CD4-positive, alpha-beta T cell treated with Interleukin-1 beta for 1 hour (primary cell): Measurements from ENCODE around the gene SPATS2L.
"Not testable (repeated sequence)": the region's sequence is repeated elsewhere in the genome, so short reads cannot be mapped to it uniquely, and the experiment has no call there.

Source experiments
- DNase-seq, 2 donors: peaks; one replicate each; pipeline ENCODE4 v3.0.0-alpha.2; 2020 to 2022

Gene SPATS2L

DNA sequence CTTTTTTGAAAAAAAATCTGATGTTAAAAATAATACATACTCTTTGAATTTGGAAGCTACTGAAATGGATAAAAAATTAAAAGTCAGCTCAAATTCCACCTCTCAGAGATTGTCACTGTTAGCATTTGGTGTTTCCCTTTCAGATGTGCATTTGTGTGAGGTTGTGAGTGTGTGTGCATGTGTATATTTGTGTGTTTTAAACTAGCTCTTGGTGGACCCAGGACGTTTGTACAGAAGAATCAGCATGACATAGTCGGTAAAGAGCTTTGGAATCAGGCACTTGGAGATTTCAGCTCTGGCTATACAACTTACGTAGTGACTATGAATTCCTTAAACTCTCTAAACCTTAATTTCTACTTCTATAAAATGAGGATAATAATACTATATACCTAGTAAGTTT is 14.5 kb downstream of the SPATS2L start:
- DNase-seq: no peak

- DNase-seq: no peak
Measured at GRCh38 chr2:200321780-200322534, 15.5 kb downstream of the SPATS2L start.

DNA sequence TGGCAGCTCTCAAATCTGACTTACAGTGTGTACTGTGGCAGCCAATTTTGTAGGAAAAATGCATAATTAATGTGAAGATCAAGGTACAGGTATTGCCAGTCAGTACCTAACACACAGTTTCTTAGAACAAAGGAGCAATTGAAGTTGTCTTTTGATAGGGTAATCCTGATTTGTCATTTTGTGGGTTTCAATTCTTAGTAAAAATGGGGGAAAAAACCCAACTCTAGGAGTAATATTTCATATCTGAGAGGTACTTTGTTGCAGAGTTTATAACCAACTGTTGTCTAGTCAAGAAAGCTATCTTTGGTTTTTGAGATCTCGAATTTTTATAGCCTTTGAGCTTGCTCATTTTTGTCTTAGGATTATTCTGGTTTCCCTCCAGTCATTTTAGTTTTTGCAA is 16.1 kb downstream of the SPATS2L start:
- no peak for DNase-seq

GRCh38 chr2:200324362-200324761 is 17.9 kb downstream of the SPATS2L start:
- no peak for DNase-seq

GRCh38 chr2:200329384-200329783 is 22.9 kb downstream of the SPATS2L start:
- no peak for DNase-seq

DNA sequence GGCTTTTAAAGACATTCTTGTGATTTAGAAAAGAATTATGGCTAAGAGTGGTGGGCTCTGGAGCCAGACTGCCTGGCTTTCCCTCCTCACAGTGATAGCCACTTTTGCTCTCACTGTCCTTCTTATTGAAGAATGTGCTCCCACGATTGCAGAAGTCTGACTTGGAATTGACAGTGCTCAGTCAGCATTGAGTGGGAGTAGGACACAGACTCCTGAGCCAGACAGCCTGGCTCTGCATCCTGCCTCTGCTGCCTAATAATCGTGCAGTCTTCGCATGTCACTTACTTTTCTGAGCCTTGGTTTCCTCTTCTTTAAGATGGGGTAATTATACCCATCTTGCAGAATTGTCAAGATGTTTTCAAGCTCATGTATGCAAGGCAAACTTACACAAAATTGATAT is 23.3 kb downstream of the SPATS2L start:
- DNase-seq: no peak

DNA sequence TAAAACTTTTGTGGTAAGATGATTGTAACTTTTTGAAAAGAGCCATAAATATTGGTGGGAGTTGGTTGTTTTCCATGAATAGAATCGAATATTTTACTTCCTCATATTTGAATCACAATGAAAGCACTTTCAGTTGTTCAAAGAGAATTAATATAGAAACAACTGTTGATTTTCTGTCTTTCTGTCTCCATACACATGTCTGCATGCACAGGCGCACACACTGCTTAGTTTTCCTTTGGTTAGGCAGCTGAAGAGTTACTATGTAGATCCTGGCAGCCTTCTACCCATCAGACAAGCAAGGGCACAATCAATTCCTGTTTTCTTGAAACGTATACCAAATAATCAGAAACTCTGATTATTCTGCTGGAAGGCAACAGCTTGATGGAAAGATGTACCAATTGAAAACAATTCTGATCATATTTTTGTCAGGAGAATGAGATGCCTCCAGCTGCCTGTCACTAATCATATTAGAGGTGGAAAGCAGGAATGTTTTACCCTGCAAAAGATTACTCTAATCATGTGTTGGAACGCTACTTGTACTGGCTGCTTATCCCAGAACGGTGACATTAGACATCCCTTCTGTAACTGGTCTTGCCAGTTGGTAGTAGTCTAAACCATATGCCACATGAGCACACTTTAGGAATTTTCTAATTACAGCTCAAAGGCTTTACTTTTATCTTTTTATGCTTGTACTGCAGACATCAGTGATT is 24.0 kb downstream of the SPATS2L start:
- DNase-seq: no peak

GRCh38 chr2:200331061-200331400 is 24.5 kb downstream of the SPATS2L start:
- no peak for DNase-seq

DNA sequence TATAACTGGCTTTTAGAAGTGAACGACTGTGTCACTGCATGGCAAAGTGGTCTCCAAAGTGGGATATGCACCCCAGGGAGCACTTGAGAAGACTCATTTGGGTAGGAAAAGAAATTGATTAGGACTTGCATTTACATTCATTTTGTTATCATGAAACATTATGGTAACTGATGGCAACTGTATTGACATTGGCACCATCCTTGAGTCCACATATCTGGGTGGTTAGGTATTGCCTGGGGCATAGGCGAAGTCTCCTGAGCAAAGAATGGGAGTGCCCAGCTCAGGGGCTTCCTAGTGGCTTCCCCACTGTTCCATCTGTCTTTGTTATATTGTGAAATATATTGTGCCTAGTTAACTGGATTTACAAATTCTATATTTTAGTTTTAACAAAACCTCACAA is 29.2 kb downstream of the SPATS2L start:
- DNase-seq: no peak

- DNase-seq: no peak
Measured at GRCh38 chr2:200336980-200337615, 30.6 kb downstream of the SPATS2L start.

DNA sequence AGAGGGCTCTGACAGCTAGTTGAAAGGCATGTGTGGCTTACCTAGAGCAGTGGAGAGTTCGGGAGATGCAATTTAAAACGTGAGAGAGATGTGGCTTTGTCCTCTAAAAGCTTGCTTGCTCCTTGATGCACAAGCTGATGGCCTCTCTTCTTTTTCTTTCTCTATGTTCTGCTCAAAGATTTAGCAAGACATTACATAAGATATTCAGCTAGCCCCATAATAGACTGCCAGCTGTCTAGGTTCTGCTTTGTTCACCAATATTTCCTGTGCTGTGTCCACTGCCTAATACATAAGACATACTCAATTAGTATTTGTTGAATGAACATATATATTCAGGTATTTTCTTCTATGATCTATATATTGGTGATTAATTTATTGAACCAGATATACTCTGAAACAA is 31.1 kb downstream of the SPATS2L start:
- no peak for DNase-seq

DNA sequence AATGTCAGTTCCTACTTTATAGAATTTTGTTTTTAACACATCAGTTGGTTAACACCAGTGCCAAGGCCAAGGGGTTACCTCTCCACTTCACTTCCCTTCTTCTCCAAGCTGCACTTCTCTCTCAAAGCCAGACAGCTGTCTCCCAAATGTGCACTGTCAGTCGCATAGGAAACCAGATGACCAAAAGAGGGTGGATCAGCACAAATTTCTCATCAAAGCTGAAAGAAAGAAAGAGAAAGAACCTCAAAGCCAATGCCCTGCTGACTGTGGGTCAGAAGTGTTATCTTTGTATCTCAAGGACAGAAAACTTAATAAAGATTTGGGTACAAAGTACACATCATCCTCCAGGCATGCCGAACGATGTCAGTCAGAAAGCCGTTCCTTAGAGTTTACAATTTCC is 32.2 kb downstream of the SPATS2L start:
- DNase-seq: no peak

DNA sequence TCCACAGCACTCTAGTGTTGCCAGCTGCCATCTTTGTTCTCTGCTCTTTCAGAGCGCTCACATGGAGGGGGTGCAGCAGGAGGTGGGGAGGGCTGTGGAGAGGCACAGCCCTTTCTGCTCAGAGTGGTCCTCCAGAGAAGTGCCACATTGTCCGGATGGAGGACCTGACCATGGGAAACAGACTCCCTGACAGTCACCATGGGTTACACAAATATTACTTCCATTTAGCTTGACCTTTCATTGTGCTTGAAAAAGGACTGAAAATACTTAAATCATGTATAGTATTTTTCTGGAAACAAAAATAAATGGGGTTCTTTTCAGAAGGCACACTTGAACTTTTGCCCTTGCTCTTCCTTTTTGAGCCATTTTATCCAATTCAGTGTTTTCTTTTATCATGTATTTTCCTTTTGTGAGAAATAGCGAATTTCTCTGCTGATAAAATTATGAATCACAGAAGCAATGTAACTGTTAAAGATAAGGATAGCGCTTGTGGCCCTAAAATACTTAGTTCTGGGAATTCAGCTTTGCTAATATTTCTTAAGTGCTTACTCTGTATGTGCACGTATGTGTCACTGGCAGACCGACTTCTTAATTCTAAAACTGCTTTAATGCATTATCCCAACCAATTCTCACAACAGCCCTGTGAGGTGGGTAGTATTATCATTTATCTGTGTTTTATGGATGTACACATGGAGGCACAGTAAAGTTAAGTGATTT is 34.2 kb downstream of the SPATS2L start:
- no peak for DNase-seq

- no peak for DNase-seq
Measured at GRCh38 chr2:200341376-200341775, 34.9 kb downstream of the SPATS2L start.

GRCh38 chr2:200342235-200342634 is 35.7 kb downstream of the SPATS2L start:
- DNase-seq: no peak

DNA sequence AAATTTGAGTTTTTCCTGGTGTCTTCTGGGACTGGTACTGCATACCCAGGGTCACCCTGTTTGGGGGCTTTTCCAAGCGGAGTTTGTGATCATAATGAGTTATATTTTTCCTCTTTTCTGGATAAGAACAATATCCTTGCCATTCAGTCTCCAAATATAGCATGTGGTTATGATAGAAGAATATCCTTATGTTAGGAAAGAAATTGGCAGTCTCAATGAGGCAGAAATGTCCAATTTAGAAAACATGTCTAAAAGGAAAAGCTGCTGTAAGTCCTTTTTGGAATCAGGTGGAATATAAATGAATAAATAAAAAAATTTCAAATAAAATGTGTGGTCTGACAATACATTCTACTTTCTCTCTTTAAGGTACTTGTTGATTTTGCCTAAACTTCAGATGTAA is 36.2 kb downstream of the SPATS2L start:
- no peak for DNase-seq

GRCh38 chr2:200344202-200344601 is 37.7 kb downstream of the SPATS2L start:
- not testable (repeated sequence) for DNase-seq

- no peak for DNase-seq
Measured at GRCh38 chr2:200345975-200346374, 39.5 kb downstream of the SPATS2L start.

DNA sequence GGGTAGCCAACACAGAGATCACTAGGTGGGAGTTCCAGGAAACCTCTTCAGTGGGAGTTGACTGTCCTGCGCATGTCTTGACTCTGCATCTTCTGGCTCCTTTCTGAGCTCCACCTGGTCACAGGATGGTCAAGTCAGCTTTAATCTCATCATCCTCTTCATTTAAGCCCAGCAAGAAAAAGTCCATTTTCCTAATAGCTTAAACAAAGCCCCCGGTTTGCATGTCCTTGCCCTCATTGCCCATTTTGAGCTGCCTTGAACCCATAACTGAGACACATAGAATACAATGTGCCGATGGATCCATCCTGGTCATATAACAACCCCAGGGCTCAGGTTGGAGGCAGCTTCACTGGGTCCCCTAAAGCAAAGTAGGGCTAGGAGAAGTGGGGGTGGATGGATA is 40.8 kb downstream of the SPATS2L start:
- DNase-seq: no peak

DNA sequence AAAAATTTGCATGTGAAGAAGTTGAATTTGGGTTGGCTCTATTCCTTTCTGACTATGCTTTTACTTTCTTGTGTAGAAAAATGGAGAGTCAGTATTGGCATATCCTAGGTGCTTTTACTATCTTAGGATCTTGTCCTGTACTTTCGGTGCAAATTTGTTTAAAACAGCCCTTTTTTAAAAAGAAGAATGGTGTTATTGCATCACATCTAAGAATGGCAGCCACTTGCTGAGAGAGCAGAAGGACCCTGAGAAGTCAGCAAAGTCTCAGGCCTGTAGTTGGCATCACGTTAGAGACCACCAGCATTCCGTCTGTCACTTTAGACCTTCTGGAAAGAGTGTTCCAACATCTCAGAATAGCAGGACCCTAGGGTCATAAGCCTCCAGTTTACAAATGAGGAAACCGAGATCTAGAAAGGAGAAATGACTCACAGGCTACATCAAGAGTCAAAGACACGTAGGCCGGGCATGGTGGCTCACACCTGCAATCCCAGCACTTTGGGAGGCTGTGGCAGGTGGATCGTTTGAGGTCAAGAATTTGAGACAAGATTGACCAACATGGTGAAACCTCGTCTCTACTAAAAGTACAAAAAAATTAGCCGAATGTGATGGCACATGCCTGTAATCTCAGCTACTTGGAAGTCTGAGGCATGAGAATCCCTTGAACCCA is 42.5 kb downstream of the SPATS2L start:
- DNase-seq: no peak

- no peak for DNase-seq
Measured at GRCh38 chr2:200349868-200350267, 43.4 kb downstream of the SPATS2L start.

DNA sequence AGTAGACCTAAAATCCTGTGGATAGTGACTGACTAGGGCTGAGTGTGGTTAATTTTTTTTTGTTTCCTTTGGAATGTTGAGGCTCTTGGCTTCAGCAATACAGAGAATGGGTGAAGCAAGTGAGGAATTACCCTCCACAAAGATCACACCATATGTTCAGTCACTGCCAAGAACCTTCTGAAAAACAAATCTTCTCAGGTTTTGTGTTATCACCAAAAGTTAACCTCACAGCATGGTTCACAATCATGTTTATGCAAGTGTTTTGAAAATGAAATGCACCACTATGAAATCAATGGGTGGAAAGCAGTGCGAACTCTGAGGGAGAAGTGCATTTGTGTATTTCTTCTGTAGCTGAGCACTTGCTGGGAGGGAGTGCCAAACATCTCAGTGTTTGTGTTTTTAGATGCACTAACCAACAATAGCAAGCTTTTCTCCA is 44.4 kb downstream of the SPATS2L start:
- no peak for DNase-seq

- DNase-seq: no peak
Measured at GRCh38 chr2:200351815-200352214, 45.3 kb downstream of the SPATS2L start.
